NCI-H2196 treated with DMSO at 0.1 percent for 48 hours (cell line): ENCODE measurements around the gene DDX47.

Experiments
- DNase-seq: peaks from one replicate; lab custom pipeline; 2025; ENCODE audit not compliant: unreplicated experiment; lab: John Stamatoyannopoulos, UW

The DDX47 gene

DNA sequence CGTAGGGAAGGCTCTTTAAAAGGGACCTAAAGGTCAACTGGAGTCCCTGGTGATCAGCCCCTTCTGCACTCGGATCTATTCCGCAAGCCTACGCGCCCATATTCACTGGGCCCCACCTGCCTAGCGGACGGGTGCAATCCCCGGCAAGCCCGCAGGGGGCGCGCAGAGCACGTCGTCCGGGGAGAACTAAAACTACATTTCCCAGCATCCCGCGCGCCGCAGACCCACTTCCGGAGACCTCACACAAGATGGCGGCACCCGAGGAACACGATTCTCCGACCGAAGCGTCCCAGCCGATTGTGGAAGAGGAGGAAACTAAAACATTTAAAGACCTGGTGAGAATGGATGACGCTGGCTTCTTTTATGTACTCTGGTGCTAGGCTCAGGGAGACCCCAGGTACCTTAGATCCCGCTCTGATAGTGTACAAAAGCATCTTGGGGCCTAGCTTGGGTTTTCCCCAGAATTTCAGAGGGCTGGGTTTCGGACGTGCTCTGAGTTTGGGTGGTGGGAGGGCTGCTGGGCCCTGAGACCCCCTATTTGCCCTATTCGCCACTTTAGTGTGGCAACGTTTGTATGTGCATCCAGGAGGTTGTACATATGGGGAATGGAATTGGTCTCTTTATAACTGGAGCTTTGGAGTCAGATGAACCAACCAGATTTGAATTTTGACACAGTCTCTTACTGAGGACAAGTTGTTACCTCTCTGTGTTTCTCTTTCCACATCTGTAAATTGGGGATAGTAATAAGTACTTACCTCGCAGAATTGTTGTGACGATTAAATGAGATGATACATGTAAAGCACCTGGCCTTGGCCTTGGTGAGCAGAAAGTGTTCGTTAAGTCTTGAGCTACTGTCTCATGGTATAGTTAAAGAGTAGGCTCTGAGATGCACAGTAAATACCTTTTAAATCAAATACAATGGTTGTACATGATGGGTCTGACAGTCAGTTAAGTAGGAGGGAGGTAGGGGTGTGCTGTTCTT is at the start of gene DDX47:
DDX47 (plus strand) TSS at position 227 of the 982 bp plus-strand sequence; CDS start at position 249, 22 bp downstream.
- DNase-seq = peak; percentile 58

DNA sequence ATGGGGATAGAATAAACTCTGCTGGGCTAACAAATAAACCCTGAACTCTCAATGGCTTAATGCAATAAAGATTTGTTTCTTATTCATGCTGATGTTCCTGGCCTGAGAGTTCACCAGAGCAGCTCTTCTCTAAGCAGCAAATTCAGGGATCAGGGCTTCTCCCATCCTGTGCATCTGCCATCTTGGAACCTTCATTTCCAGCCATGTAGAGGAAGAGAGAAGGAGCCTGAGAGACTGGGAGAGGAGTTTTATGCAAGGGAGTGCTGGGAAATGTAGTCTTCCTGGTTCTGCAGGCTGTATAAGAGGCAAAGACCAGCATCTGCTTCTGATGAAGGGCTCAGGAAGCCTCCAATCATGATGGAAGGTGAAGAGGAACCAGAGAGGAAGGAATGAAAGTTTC is 48.3 kb upstream of the DDX47 start:
- DNase-seq = no peak

DNA sequence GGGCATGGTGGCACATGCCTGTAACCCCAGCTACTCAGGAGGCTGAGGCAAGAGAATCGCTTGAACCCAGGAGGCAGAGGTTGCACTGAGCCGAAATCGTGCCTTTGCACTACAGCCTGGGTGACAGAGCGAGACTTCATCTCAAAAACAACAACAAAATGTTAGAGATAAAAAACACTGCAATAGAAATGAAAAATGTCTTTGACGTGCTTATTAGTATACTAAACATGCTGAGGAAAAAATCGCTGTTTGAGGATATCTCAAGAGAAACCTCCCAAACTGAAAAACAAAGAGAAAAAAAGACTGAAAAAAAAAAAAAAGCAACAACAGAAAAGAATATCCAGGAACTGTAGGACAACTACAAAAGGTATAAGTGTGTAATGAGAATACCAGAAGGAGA is 42.9 kb upstream of the DDX47 start:
- no peak for DNase-seq

DNA sequence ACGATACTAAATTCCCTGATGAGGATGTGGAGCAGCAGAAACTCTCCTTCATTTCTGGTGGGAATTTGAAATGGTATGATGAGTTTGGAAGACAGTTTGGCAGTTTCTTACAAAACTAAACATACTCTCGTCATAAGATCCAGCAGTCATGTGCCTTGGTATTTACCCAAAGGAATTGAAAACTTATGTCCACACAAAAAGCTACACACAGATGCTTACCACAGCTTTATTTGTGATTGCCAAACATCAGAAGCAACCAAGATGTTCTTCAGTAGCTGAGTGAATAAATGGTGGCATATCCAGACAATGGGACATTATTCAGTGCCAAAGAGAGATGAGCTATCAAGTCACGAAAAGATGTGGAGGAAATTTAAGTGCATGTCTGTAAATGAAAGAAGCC is 38.4 kb upstream of the DDX47 start:
- DNase-seq = no peak

DNA sequence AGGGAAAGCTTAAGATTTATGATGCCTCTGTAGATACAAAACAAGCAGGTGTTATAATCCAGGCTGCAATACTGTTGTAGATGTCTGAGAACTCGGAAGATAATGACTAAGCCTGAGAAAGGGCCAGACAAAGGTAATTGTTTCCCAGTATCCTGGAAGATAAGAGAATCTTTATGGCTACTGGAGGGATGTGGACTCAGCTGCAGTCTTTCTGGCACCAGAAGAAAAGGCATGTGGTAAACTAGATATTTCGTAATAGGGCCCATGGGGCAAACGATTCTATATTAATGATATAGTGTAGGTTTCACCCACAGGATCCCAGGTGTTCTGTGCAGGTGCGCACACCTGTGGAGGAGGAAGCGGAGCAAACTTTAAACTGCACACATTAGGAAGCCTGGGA is 36.9 kb upstream of the DDX47 start:
- DNase-seq = no peak

DNA sequence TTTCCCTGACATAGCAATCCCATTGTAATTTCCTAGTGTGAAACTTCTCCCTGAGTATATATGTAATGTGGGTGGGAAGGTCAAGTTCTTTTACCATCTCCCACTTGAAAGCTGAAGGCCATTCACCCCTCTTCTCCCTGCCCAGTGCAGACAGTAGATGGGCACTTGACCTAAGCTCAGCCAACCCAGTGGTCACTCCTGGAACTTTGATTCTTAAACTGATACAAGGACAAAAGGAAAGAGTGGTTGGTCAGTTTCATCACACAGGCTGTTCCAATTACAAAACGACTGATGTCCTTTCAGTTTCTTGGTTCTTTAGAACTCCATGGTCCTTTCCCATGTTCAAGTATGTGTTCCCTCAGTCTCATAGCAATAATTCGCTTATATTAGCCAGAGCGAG is 36.1 kb upstream of the DDX47 start:
- DNase-seq = no peak

DNA sequence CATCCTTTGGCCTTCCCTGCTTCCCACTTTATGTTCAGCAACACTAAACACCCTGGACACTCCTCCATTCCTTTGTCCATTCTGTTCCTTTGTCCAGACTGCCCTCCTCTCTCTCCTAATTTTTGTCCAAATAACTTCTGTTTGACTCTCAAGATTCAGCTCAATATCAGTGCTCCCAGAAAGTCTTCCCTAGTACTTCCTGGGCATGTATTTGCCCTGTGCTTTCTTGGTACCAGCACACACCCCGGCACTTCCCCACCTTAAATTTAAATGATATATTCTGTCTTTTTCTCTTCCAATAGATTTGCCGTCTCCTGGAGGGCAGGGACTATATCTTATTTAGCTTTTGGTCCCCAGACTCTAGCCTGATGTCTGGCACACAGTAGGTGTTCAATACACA is 34.1 kb upstream of the DDX47 start:
- no peak for DNase-seq

DNA sequence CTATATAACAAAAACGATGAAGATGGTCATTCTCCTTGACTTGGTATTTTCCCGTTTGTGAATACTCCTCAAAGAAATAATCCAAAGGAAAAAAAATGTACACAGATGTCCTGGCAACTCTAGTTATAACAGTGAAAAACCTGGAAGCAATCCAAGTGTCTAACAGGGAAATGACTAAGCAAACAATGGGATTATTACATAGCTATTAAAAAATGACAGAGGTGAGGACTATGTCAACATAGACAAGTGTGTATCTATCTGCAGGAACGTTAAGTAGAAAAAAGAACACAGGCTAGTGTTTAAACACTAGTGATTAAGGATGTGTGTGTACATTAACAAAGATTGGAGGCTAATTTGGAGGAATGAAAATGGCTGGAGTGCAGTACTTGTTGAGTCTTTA is 33.6 kb upstream of the DDX47 start:
- no peak for DNase-seq

DNA sequence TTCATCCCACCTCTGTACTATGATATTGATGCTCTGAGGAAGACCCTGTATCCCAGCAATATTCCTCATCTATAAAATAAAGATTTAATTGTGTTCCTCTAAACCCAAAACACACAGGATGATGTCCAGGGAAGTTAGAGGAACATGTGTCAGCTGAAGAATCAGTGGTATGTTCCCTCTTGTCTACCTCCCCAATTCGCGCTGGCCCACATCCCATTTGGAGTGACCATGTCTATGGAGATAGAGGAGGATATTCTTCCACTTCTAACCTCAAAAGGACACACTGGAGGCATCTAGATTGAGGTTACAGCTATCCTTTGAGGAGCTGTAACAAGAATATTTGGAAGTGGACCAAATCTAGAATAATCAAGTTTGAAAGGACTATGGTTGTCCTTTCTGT is 29.0 kb upstream of the DDX47 start:
- no peak for DNase-seq

DNA sequence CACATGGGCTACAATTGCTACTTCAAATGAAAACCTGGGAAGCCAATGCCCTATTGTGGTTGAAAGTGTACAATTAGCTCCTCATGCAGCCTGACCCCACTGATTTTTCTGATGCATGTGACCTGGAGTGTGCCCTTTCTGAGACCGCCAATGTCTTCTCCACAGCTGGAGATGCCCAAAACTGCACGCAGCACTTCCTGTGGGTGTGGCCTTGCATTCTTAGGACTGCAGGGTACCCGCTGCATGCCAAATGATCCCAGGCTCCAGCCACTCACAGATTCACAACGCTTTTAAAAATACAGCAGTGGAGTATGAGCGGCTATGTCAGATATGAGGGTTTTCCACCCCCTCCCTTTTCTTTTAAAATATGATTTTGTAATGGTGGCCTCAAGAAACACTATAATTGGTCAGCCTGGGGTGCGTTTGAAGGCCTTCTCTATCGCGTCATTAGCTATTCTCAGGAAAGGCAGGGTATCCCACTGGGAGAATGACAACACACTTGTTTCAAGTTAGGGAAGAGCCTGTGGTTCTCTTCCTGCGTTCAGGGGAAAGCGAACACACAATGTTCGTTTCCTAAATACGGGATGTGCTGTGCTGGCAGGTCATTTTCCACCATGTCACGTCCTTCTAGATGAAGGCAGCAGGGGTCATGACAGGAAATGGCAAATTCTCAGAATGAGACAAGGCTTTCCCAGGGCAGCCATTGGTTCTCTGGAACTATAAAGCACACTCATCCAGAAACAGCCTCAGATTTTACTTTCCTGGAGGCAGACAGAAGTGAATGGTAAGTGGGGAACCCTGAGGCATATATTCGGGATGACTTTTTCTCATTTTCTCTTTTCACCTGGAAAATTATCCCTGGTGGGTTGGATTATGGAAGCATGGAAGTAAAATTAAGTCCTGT is 28.0 kb upstream of the DDX47 start, which contains the start of gene APOLD1:
APOLD1 (plus strand) TSS at position 749 of the 904 bp plus-strand sequence; CDS start at position 782, 33 bp downstream.
- no peak for DNase-seq

DNA sequence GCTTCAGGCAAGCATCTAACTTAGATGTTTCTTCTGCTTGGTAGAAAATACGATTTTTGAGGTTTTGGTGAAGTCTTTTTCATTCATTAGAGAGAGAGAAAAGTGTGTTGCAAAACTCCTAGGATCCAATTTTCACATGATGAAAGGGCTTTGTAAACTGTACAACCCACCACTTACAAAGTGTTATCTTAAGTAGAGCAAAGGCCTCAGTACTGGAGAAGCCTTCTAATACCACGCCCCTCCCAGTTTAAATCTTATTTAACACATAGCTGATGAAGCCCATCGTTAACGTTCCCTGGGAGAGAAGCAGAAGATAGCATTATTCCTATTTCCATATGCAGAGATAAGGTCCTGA is 26.8 kb upstream of the DDX47 start:
- no peak for DNase-seq

DNA sequence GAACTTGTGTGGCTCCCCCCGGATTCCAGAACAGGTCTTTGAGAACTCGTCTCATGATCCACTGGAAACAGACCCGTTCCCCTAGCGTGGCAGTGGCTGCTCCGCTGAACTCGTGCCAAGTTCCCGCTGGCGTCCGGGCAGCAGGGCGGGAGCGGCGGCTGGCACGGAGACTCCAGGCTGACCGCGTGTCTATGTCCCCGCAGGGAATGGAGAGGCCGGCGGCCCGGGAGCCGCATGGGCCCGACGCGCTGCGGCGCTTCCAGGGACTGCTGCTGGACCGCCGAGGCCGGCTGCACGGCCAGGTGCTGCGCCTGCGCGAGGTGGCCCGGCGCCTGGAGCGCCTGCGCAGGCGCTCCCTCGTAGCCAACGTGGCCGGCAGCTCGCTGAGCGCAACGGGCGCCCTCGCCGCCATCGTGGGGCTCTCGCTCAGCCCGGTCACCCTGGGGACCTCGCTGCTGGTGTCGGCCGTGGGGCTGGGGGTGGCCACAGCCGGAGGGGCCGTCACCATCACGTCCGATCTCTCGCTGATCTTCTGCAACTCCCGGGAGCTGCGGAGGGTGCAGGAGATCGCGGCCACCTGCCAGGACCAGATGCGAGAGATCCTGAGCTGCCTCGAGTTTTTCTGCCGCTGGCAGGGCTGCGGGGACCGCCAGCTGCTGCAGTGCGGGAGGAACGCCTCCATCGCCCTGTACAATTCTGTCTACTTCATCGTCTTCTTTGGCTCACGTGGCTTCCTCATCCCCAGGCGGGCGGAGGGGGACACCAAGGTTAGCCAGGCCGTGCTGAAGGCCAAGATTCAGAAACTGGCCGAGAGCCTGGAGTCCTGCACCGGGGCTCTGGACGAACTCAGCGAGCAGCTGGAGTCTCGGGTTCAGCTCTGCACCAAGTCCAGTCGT is 26.2 kb upstream of the DDX47 start:
- no peak for DNase-seq

DNA sequence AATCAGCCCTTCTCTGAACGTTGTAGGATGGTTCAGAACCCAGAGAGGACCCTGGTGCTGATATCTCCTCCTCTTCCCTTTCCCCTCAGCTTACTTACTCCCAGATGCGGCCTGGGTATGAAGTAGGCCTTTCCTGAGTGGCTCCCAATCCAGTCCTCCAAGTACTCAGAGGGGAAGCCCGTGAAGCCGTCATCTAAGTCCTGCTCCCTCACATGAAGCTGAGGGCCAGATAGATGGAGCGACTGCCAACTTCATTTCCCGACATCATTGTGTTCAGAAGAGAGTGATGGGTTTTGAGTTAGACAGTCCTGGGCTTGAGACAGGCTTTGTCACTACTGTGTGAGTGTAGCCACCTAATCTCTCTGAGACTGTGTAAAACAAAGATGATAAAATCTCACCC is 25.0 kb upstream of the DDX47 start:
- DNase-seq = no peak

DNA sequence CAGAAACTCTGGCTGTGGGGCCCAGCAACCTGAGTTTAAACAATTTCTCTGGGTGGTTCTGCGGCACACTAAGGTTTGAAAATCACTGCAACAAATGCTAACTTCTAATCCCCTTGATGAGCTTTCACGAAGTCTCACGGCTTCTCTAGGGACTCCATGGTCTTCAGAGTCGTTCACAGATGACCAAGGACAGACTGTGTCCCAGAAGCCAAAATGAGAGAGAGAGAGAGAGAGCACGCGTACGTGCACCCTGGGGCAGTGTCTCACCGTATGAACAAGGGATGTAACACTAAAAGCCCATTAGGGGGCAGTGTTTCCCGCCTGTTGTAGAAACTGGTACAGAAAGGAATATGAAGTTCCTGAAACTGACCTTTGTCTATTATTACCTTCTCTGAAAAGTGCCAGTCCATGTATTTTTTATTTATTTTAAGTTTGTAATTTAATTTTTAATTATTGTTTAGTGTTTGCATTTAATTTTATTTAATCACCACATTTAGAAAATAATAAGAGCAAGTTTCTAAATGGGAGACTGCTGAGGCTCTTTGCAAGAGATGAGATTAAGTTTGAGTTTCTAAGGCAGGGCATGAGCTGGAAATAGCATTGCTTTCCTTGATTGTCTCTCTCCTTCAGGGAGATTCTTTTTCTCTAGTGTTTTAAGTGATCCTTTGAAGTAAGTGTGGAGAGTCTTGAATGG is 24.3 kb upstream of the DDX47 start:
- DNase-seq = no peak

DNA sequence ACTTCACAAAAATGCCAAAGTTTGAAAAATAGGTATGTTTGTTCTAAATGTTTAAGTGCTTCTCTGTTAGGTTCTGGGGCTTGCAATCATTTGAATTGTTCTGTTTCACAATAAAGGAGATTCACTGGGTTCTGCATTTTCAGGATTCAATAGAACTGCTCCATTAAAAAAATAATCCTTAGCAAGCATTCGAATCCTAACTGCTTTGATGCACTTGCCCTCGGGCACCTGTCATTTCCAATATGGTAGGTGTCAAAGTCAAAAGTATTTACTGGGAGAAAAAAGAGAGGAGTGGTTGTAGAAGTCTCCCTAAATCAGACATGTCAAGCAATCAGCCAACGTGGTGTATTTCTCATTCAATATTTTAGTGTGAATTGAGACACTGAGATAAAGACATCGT is 22.2 kb upstream of the DDX47 start:
- no peak for DNase-seq

DNA sequence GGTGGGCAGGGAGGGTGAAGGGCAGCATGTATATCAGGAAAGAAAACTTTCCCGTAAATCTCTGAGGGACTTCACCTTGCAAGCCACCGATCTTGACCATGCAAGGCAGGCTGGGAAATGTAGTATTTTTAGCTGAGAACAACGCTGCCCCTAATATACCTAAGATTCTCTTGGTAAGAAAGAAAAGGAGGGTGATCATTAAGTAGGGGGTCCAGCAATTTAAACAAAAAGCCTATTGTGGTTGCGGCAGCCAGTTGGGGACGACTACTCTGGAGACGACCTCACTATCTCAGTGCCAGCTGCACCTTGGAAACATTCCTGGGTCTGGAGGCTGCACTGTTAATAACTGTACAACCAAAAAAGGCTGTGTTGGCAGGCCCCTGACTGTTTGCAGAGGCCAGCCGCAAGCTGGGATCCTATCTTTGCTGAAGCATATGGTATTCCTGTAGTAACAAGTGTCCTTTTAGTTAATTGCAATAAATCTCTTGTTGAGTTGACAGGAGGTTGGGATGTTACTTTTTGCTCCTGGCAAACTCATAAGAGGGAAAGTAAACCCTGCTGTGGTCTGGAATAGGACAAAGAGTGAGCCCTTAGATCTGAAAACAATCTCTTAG is 21.3 kb upstream of the DDX47 start:
- DNase-seq = no peak

DNA sequence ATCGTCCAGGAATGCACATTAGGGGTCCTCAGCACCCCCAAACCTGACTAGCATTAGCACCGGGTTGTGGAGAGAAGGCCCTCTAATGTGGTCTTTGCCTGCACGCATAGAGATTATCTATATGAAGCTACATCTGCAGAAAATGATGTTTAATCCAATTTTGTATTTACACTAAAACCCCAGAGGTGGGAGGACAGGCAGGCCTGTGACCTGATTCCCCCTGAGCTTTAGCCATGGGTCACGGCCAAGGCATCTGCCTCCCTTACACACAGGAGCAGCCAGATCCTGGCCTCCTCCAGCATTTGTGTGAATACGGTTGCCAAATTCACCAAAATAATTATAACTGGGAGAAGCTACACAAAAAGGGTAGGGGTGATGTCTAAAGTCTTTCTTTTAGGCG is 20.7 kb upstream of the DDX47 start:
- no peak for DNase-seq

DNA sequence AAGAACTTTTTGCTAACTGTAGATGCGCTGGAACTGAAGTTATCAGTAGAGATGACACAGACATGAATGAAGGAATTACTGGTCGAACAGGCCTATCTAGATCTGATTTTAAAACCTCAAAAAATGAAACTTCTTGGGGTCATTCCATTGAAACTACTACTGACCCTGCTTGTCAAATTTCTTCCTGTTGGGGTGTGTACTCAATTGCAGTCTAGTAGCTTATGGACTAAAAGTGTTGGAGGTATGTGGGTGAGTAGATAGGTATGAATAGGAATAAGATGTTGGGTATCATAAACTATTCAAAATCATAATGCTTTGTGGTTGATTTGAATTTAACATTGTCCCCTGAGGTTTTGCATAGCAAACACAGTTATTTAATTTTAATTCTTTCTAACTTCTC is 18.5 kb upstream of the DDX47 start:
- DNase-seq = no peak

DNA sequence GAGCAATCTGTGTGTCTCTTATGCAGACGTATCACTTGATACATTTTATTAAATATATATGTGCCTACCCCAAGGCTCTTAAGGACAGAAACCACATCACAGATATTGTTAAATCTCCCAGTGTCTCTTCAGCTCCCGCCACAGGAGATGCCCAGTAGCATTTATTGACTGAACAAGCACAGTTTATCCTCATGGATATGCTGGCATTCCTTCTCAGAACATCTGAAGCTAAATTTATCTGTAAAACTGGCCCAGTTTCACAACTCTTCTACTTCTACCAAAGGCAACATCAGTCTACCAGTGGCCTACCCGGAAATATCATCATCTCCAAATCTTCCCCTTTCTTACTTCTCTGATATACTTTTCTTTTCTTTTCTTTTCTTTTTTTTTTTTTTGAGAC is 17.0 kb upstream of the DDX47 start:
- no peak for DNase-seq
